ENCODE measurements around the gene ORAI2. TPM values are rescaled to one million over a fixed set of nuclear protein-coding genes. Genes with fewer than 3 reads are reported as not detected.

The ORAI2 gene
- total and polyA plus RNA-seq, 2 of the 8 experiments (the other 6 are each of a cell fraction or from before 2014, with no cell fraction given): 20.7 to 35.2 TPM

GRCh38 chr7:102417105-102417504, 16.3 kb upstream of the ORAI2 start (continued):
- TF ChIP-seq SAP30 (IDR thresholded peaks at IDR 0.05; ENCODE audit: insufficient read depth, insufficient replicate concordance, low read length) (no peak), SUZ12 (IDR thresholded peaks at IDR 0.05; ENCODE audit: low read length) (no peak)
